ENCODE measurements around the gene ARID5B.

DNA sequence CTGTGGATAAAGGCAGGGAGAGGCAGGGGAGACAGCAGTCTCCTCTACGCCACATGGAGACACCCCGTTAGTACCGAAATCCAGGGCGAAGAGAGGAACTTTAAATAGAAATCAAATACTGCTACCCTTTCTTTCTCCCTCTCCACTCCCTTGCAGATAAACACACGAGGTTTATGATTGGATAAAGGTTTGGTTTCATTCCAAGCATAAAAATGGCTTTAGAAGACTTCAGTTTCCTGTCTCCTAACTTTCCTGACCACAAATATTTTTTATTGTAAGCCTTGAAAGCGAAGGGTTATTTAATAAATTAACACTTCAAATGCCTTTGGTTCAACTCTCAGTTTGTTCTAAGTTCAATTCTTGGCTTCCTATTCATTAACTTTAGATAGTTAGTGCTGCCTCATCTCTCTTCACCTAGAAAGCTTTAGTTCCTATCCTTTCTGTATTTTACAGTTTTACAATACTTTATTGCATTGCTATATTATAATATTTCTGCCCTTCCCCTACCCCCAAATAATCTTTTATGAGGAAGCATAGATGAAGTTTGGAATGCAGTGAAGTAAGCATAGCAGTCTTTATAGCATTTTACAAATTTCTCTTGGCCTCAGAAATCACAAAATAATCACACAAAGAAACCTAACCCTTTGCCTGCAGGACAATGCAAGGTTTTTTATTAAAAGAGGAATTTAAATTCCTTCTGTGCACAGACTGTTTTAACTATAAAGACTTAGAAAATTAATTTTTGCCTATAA is 31.5 kb upstream of the ARID5B start:
- TF ChIP-seq, protein P1, sequence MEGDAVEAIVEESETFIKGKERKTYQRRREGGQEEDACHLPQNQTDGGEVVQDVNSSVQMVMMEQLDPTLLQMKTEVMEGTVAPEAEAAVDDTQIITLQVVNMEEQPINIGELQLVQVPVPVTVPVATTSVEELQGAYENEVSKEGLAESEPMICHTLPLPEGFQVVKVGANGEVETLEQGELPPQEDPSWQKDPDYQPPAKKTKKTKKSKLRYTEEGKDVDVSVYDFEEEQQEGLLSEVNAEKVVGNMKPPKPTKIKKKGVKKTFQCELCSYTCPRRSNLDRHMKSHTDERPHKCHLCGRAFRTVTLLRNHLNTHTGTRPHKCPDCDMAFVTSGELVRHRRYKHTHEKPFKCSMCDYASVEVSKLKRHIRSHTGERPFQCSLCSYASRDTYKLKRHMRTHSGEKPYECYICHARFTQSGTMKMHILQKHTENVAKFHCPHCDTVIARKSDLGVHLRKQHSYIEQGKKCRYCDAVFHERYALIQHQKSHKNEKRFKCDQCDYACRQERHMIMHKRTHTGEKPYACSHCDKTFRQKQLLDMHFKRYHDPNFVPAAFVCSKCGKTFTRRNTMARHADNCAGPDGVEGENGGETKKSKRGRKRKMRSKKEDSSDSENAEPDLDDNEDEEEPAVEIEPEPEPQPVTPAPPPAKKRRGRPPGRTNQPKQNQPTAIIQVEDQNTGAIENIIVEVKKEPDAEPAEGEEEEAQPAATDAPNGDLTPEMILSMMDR (IDR thresholded peaks at IDR 0.05; ENCODE audit: low read depth, low read length) = no peak
- no peak for TF ChIP-seq POLR2A (IDR thresholded peaks at IDR 0.05; ENCODE audit: extremely low read depth, insufficient read length)
- TF ChIP-seq, protein P2, sequence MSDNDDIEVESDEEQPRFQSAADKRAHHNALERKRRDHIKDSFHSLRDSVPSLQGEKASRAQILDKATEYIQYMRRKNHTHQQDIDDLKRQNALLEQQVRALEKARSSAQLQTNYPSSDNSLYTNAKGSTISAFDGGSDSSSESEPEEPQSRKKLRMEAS (IDR thresholded peaks at IDR 0.05; ENCODE audit: low read depth, low read length) = no peak
